ENCODE measurements around the gene DSCAM.

The DSCAM gene

GRCh38 chr21:40668555-40669275, 178.2 kb downstream of the DSCAM start:
- TF ChIP-seq CTCF (IDR thresholded peaks at IDR 0.05; ENCODE audit: low read depth, low read length), result no peak

GRCh38 chr21:40667967-40668366, 179.0 kb downstream of the DSCAM start:
- H3K4me3 ChIP-seq (ENCODE audit: low read depth, low read length), result no peak overlapping the region
- no peak for TF ChIP-seq CTCF (IDR thresholded peaks at IDR 0.05; ENCODE audit: low read depth, low read length)

More at GRCh38 chr21:40668555-40669275, 178.2 kb downstream of the DSCAM start:
- H3K4me3 ChIP-seq (ENCODE audit: low read depth, low read length), result no peak overlapping the region

- no peak for TF ChIP-seq CTCF (IDR thresholded peaks at IDR 0.05; ENCODE audit: low read depth, low read length)
- no peak overlapping the region for H3K4me3 ChIP-seq (ENCODE audit: low read depth, low read length)
Observed at GRCh38 chr21:40662889-40663288, 184.1 kb downstream of the DSCAM start.

GRCh38 chr21:40660461-40660860, 186.5 kb downstream of the DSCAM start:
- no peak overlapping the region for H3K4me3 ChIP-seq (ENCODE audit: low read depth, low read length)
- no peak for TF ChIP-seq CTCF (IDR thresholded peaks at IDR 0.05; ENCODE audit: low read depth, low read length)

- no peak for TF ChIP-seq CTCF (IDR thresholded peaks at IDR 0.05; ENCODE audit: low read depth, low read length)
- no peak overlapping the region for H3K4me3 ChIP-seq (ENCODE audit: low read depth, low read length)
Observed at GRCh38 chr21:40658311-40658710, 188.6 kb downstream of the DSCAM start.

GRCh38 chr21:40652436-40652835, 194.5 kb downstream of the DSCAM start:
- TF ChIP-seq CTCF (IDR thresholded peaks at IDR 0.05; ENCODE audit: low read depth, low read length), result no peak

GRCh38 chr21:40647706-40648105, 199.3 kb downstream of the DSCAM start:
- H3K4me3 ChIP-seq (ENCODE audit: low read depth, low read length), result no peak overlapping the region

More at GRCh38 chr21:40652436-40652835, 194.5 kb downstream of the DSCAM start:
- H3K4me3 ChIP-seq (ENCODE audit: low read depth, low read length), result no peak overlapping the region

More at GRCh38 chr21:40647706-40648105, 199.3 kb downstream of the DSCAM start:
- TF ChIP-seq CTCF (IDR thresholded peaks at IDR 0.05; ENCODE audit: low read depth, low read length), result no peak

Measured in WI38 (cell line).